Measurements from ENCODE around the gene SLC35E3.

Gene SLC35E3

DNA sequence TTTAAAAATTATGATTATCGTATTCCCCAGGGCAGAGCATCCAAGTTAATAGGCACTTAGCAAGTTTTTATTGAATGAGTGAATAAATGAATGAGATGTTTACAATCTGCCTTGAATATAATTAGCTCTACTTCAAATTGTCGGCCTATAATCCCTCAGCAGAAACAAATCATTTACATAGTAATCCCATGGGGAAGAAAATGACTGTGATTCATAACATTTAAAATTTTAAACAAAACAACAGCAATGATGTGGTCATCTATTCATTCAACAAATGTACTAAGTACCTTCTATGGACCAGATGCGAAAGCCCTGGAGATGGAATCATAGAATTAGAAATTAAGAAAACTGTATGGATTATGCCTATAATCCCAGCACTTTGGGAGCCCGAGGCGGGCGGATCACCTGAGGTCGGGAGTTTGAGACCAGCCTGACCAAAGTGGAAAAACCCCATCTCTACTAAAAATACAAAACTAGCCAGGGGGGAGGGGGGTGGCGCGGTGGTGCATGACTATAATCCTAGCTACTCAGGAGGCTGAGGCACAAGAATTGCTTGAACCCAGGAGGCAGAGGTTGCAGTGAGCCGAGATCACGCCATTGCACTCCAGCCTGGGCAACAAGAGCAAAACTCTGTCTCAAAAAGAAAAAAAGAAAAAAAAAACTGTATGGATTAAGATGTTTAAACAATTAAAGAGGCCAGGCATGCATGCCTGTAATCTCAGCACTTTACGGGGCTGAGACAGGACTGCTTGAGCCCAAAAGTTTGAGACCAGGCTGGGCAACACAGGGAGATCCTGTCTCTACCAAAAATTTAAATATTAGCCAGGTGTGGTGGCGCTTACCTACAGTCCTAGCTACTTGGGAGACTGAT lies 44.3 kb downstream of the SLC35E3 start:
- no peak overlapping the region for H3K27ac ChIP-seq

DNA sequence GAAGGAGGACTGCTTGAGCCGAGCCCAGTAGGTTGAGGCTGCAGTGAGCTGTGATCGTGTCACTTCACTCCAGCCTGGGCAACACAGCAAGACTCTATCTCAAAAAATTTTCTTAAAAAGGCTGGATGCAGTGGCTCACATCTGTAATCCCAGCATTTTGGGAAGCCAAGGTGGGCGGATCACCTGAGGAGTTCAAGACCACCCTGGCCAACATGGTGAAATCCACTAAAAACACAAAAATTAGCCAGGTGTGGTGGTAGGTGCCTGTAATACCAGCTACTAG lies 44.9 kb downstream of the SLC35E3 start:
- TF ChIP-seq, protein P1, sequence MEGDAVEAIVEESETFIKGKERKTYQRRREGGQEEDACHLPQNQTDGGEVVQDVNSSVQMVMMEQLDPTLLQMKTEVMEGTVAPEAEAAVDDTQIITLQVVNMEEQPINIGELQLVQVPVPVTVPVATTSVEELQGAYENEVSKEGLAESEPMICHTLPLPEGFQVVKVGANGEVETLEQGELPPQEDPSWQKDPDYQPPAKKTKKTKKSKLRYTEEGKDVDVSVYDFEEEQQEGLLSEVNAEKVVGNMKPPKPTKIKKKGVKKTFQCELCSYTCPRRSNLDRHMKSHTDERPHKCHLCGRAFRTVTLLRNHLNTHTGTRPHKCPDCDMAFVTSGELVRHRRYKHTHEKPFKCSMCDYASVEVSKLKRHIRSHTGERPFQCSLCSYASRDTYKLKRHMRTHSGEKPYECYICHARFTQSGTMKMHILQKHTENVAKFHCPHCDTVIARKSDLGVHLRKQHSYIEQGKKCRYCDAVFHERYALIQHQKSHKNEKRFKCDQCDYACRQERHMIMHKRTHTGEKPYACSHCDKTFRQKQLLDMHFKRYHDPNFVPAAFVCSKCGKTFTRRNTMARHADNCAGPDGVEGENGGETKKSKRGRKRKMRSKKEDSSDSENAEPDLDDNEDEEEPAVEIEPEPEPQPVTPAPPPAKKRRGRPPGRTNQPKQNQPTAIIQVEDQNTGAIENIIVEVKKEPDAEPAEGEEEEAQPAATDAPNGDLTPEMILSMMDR (conservative IDR thresholded peaks at IDR 0.05): no peak
- TF ChIP-seq ZFX (IDR thresholded peaks at IDR 0.05): no peak

More for the DNA sequence above, 44.3 kb downstream of the SLC35E3 start:
- TF ChIP-seq, protein P1 (conservative IDR thresholded peaks at IDR 0.05): no peak
- TF ChIP-seq ZFX (IDR thresholded peaks at IDR 0.05): no peak

DNA sequence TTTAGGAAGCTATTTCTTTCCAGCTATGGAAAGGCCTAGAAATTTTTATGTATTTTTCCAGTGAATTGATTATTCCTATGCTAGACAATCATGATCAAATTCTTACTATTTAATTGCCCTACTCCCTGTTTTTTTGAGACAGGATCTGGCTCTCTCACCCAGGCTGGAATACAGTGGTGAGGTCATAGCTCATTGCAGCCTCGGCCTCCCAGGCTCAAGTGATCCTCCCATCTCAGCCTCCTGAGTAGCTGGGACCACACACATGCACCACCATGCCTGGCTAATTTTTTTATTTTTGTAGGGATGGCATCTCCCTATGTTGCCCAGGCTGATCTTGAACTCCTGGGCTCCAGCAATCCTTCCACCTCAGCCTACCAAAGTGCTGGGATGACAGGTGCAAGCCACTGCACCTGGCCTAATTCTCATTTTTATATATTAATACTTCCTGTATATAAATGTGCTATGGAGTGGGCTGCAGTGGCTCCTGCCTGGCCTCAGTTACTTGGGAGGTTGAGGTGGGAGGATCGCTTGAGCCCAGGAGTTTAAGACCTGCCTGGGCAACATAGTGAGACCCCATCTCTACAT lies 46.0 kb downstream of the SLC35E3 start:
- TF ChIP-seq, protein P1 (conservative IDR thresholded peaks at IDR 0.05): no peak
- TF ChIP-seq ZFX (IDR thresholded peaks at IDR 0.05): no peak
- no peak overlapping the region for H3K27ac ChIP-seq

More for the DNA sequence above, 44.9 kb downstream of the SLC35E3 start:
- H3K27ac ChIP-seq: no peak overlapping the region

DNA sequence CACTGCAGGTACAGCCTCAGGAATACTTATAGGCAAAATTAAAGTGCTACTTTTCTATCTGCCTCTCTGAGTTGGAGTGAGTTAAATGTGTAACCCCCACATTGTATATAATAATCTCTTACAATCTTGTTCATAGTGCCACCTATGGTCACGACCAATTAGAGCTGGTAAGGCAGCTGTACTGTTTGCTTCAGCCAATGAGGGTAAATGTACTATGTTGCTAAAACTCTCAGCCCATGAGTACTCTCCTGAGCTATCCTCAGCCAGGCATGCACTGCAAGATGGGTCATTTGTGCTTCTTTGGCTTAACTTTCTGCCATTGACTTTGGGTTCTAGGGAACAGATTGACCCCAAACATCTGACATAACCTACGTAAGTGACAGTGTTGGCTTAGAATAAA lies 47.0 kb downstream of the SLC35E3 start:
- no peak overlapping the region for H3K27ac ChIP-seq
- TF ChIP-seq, protein P1 (conservative IDR thresholded peaks at IDR 0.05): no peak
- TF ChIP-seq ZFX (IDR thresholded peaks at IDR 0.05): no peak

DNA sequence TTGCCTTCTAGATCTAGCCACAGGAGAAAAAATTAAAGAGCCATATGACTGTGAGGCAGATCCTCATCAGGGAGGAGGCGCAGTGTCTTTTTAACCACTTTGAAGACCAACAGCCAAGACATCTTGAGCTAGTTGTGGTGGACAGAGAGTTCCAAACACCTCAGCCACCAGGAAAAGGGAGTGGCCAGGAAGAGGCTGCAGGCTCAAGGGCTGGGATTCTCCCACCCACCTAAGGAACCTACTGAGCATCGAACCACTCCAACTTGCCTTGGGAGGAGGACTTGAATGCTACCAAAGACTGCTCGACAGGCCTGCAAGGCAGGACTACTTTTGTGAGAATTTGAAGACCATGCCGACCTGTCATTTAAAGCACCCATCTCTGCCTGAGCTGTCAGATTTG lies 47.5 kb downstream of the SLC35E3 start:
- H3K27ac ChIP-seq: no peak overlapping the region
- TF ChIP-seq, protein P1 (conservative IDR thresholded peaks at IDR 0.05): no peak
- no peak for TF ChIP-seq ZFX (IDR thresholded peaks at IDR 0.05)

DNA sequence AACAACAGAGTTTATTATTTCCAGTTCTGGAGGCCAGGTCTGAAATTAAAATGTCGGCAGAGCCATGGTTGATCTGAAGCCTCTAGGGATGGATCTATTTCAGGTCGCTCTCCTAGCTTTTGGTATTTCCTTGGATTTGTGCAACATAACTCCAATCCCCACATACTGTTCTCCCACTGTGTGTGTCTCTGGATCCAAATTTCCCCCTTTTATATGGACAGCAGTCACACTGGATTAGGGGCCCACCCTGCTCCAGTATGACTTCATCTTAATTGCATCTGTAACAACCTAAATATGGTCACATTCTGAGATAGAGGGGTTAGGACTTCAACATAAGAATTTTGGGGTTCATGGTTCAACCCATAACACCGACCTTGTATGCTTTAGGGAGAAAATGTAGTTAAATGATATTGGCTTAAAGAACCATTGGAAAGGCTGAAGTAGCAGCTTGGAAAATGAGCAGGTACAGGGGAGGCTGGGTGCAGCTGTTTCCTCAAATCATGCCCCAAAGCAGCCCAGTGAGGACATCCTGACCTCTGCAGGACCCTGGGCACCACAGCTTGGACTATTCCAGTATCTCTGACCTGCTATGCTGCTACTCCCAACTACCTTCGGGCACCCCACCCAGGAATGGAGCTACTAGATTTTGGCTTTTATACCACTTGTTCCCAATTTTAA lies 48.1 kb downstream of the SLC35E3 start:
- no peak for TF ChIP-seq ZFX (IDR thresholded peaks at IDR 0.05)
- TF ChIP-seq, protein P1 (conservative IDR thresholded peaks at IDR 0.05): no peak
- H3K27ac ChIP-seq: no peak overlapping the region
